ENCODE data around the gene TNFAIP3.
A peak's percentile ranks its signal among the peaks of the same experiment; 100 is the strongest.

TNFAIP3 gene

GRCh38 chr6:137903274-137903932, 36.3 kb downstream of the TNFAIP3 start:
- no peak for DNase-seq (ENCODE audit: low spot score)

- peak; percentile 87 for DNase-seq (ENCODE audit: low spot score)
Observed at GRCh38 chr6:137903933-137904821, 37.1 kb downstream of the TNFAIP3 start.

- DNase-seq (ENCODE audit: low spot score) = peak; percentile 77
Observed at GRCh38 chr6:137904822-137905617, 38.0 kb downstream of the TNFAIP3 start.

GRCh38 chr6:137906020-137906472, 39.0 kb downstream of the TNFAIP3 start:
- DNase-seq (ENCODE audit: low spot score) = no peak

GRCh38 chr6:137907170-137907569, 40.1 kb downstream of the TNFAIP3 start:
- no peak for DNase-seq (ENCODE audit: low spot score)

- DNase-seq (ENCODE audit: low spot score) = no peak
Observed at GRCh38 chr6:137909533-137909932, 42.5 kb downstream of the TNFAIP3 start.

GRCh38 chr6:137910424-137910834, 43.4 kb downstream of the TNFAIP3 start:
- DNase-seq (ENCODE audit: low spot score) = peak; percentile 20

GRCh38 chr6:137910843-137911456, 43.9 kb downstream of the TNFAIP3 start:
- no peak for DNase-seq (ENCODE audit: low spot score)

- DNase-seq (ENCODE audit: low spot score) = no peak
Observed at GRCh38 chr6:137911675-137912191, 44.7 kb downstream of the TNFAIP3 start.

- no peak for DNase-seq (ENCODE audit: low spot score)
Observed at GRCh38 chr6:137912813-137913212, 45.8 kb downstream of the TNFAIP3 start.

GRCh38 chr6:137913434-137913833, 46.4 kb downstream of the TNFAIP3 start:
- DNase-seq (ENCODE audit: low spot score) = no peak

- no peak for DNase-seq (ENCODE audit: low spot score)
Observed at GRCh38 chr6:137913996-137914529, 47.0 kb downstream of the TNFAIP3 start.

GRCh38 chr6:137914530-137915193, 47.6 kb downstream of the TNFAIP3 start:
- no peak for DNase-seq (ENCODE audit: low spot score)

- DNase-seq (ENCODE audit: low spot score) = no peak
Observed at GRCh38 chr6:137915790-137916189, 48.7 kb downstream of the TNFAIP3 start.

- DNase-seq (ENCODE audit: low spot score) = no peak
Observed at GRCh38 chr6:137917551-137918325, 50.7 kb downstream of the TNFAIP3 start.

- no peak for DNase-seq (ENCODE audit: low spot score)
Observed at GRCh38 chr6:137919502-137919823, 52.4 kb downstream of the TNFAIP3 start.

- no peak for DNase-seq (ENCODE audit: low spot score)
Observed at GRCh38 chr6:137919837-137920730, 53.0 kb downstream of the TNFAIP3 start.

- no peak for DNase-seq (ENCODE audit: low spot score)
Observed at GRCh38 chr6:137921823-137922222, 54.8 kb downstream of the TNFAIP3 start.

Data from kidney tubule cell (primary cell).